ENCODE measurements around the gene AFF4. TPM values are rescaled to one million over a fixed set of nuclear protein-coding genes. Genes with fewer than 3 reads are reported as not detected.
"Not testable (repeated sequence)": the region's sequence is repeated elsewhere in the genome, so short reads cannot be mapped to it uniquely, and the experiment has no call there.

AFF4 gene
- total RNA-seq, 2 experiments from 2014 or later: 13.6 to 14.2 TPM

GRCh38 chr5:132947671-132948070 is 15.8 kb downstream of the AFF4 start:
- H3K36me3 Mint-ChIP-seq (ENCODE audit: low read depth): peaks cover 5% of the 10 kb centered on the region
- DNase-seq: no peak
- CTCF ChIA-PET: no interaction called here
- H3K27ac Mint-ChIP-seq: no peak overlapping the region
- peaks cover 47% of the 10 kb centered on the region for H3K4me1 Mint-ChIP-seq (ENCODE audit: low read depth)
- intact Hi-C loops (cut with micrococcal nuclease): no loop called here
- H3K4me3 Mint-ChIP-seq: no peak overlapping the region
- H3K9me3 Mint-ChIP-seq: no peaks in the 10 kb centered on the region
- no peaks in the 10 kb centered on the region for H3K27me3 Mint-ChIP-seq (ENCODE audit: low read depth)

- DNase-seq; CTCF ChIA-PET; H3K4me3 Mint-ChIP-seq; H3K27me3 Mint-ChIP-seq (ENCODE audit: low read depth); intact Hi-C loops (cut with micrococcal nuclease); H3K27ac Mint-ChIP-seq; H3K36me3 Mint-ChIP-seq (ENCODE audit: low read depth); H3K9me3 Mint-ChIP-seq: not testable (repeated sequence)
- H3K4me1 Mint-ChIP-seq (ENCODE audit: low read depth): peaks cover 35% of the 10 kb centered on the region
Measured at GRCh38 chr5:132945315-132945714, 18.1 kb downstream of the AFF4 start.

- no peak overlapping the region for H3K4me3 Mint-ChIP-seq
- H3K36me3 Mint-ChIP-seq (ENCODE audit: low read depth): no peaks in the 10 kb centered on the region
- no peaks in the 10 kb centered on the region for H3K27me3 Mint-ChIP-seq (ENCODE audit: low read depth)
- H3K27ac Mint-ChIP-seq: no peak overlapping the region
- CTCF ChIA-PET: interaction anchor here (1.5 kb wide), 1 partner anchor 33 kb away, joined by 4 read pairs; no protein-coding TSS in a partner anchor
- intact Hi-C loops (cut with micrococcal nuclease): no loop called here
- H3K9me3 Mint-ChIP-seq: no peaks in the 10 kb centered on the region
- H3K4me1 Mint-ChIP-seq (ENCODE audit: low read depth): peaks cover 31% of the 10 kb centered on the region
- no peak for DNase-seq
Measured at GRCh38 chr5:132943362-132944022, 19.9 kb downstream of the AFF4 start.

- H3K36me3 Mint-ChIP-seq (ENCODE audit: low read depth): peaks cover 5% of the 10 kb centered on the region
- no peaks in the 10 kb centered on the region for H3K9me3 Mint-ChIP-seq
- intact Hi-C loops (cut with micrococcal nuclease): no loop called here
- CTCF ChIA-PET: interaction anchor here (0.8 kb wide), 1 partner anchor 84 kb away, joined by 4 read pairs; no protein-coding TSS in a partner anchor
- no peaks in the 10 kb centered on the region for H3K27me3 Mint-ChIP-seq (ENCODE audit: low read depth)
- no peak overlapping the region for H3K4me3 Mint-ChIP-seq
- H3K4me1 Mint-ChIP-seq (ENCODE audit: low read depth): peaks cover 20% of the 10 kb centered on the region
- no peak for DNase-seq
- H3K27ac Mint-ChIP-seq: no peak overlapping the region
Measured at GRCh38 chr5:132941331-132941730, 22.1 kb downstream of the AFF4 start.

GRCh38 chr5:132928062-132928407 is 35.4 kb downstream of the AFF4 start:
- intact Hi-C loops (cut with micrococcal nuclease): no loop called here
- CTCF ChIA-PET: interaction anchor here (0.6 to 0.7 kb wide), 2 partner anchors 496 to 665 kb away, joined by 3 read pairs; no protein-coding TSS in a partner anchor
- H3K4me1 Mint-ChIP-seq (ENCODE audit: low read depth): peaks cover 6% of the 10 kb centered on the region
- H3K4me3 Mint-ChIP-seq: no peak overlapping the region
- peaks cover 38% of the 10 kb centered on the region for H3K36me3 Mint-ChIP-seq (ENCODE audit: low read depth)
- no peak for DNase-seq
- H3K27me3 Mint-ChIP-seq (ENCODE audit: low read depth): no peaks in the 10 kb centered on the region
- no peak overlapping the region for H3K27ac Mint-ChIP-seq
- H3K9me3 Mint-ChIP-seq: no peaks in the 10 kb centered on the region

GRCh38 chr5:132927355-132928061 is 35.9 kb downstream of the AFF4 start:
- CTCF ChIA-PET: interaction anchor here (0.7 kb wide), 1 partner anchor 496 kb away, joined by 3 read pairs; no protein-coding TSS in a partner anchor
- no peaks in the 10 kb centered on the region for H3K9me3 Mint-ChIP-seq
- peaks cover 33% of the 10 kb centered on the region for H3K36me3 Mint-ChIP-seq (ENCODE audit: low read depth)
- peaks cover 6% of the 10 kb centered on the region for H3K4me1 Mint-ChIP-seq (ENCODE audit: low read depth)
- no peak for DNase-seq
- no peaks in the 10 kb centered on the region for H3K27me3 Mint-ChIP-seq (ENCODE audit: low read depth)
- H3K4me3 Mint-ChIP-seq: no peak overlapping the region
- intact Hi-C loops (cut with micrococcal nuclease): no loop called here
- no peak overlapping the region for H3K27ac Mint-ChIP-seq

- CTCF ChIA-PET: interaction anchor here (0.6 kb wide), 1 partner anchor 21 kb away, joined by 4 read pairs; no protein-coding TSS in a partner anchor
- Mint-ChIP-seq H3K27me3 (ENCODE audit: low read depth) (no peaks in the 10 kb centered on the region), H3K36me3 (ENCODE audit: low read depth) (peaks cover 34% of the 10 kb centered on the region), H3K27ac (no peak overlapping the region), H3K4me1 (ENCODE audit: low read depth) (peaks cover 6% of the 10 kb centered on the region), H3K4me3 (no peak overlapping the region), H3K9me3 (no peaks in the 10 kb centered on the region)
- DNase-seq: no peak
- intact Hi-C loops (cut with micrococcal nuclease): no loop called here
Measured at GRCh38 chr5:132926437-132926836, 37.0 kb downstream of the AFF4 start.

- intact Hi-C loops (cut with micrococcal nuclease): no loop called here
- CTCF ChIA-PET: interaction anchor here (0.6 kb wide), 1 partner anchor 1032 kb away, joined by 3 read pairs; no protein-coding TSS in a partner anchor
- no peak overlapping the region for H3K27ac Mint-ChIP-seq
- H3K36me3 Mint-ChIP-seq (ENCODE audit: low read depth): peaks cover 20% of the 10 kb centered on the region
- H3K9me3 Mint-ChIP-seq: no peaks in the 10 kb centered on the region
- no peak overlapping the region for H3K4me3 Mint-ChIP-seq
- no peaks in the 10 kb centered on the region for H3K27me3 Mint-ChIP-seq (ENCODE audit: low read depth)
- no peaks in the 10 kb centered on the region for H3K4me1 Mint-ChIP-seq (ENCODE audit: low read depth)
- no peak for DNase-seq
Measured at GRCh38 chr5:132916086-132916485, 47.3 kb downstream of the AFF4 start.

- Mint-ChIP-seq H3K9me3 (no peaks in the 10 kb centered on the region), H3K4me1 (ENCODE audit: low read depth) (no peaks in the 10 kb centered on the region), H3K27ac (no peak overlapping the region), H3K4me3 (no peak overlapping the region), H3K27me3 (ENCODE audit: low read depth) (no peaks in the 10 kb centered on the region), H3K36me3 (ENCODE audit: low read depth) (peaks cover 19% of the 10 kb centered on the region)
- intact Hi-C loops (cut with micrococcal nuclease): no loop called here
- no peak for DNase-seq
- CTCF ChIA-PET: interaction anchor here (0.6 kb wide), 1 partner anchor 1033 kb away, joined by 3 read pairs; no protein-coding TSS in a partner anchor
Measured at GRCh38 chr5:132915681-132916080, 47.8 kb downstream of the AFF4 start.

- CTCF ChIA-PET: no interaction called here
- Mint-ChIP-seq H3K4me1 (ENCODE audit: low read depth) (peaks cover 6% of the 10 kb centered on the region), H3K27me3 (ENCODE audit: low read depth) (no peaks in the 10 kb centered on the region), H3K9me3 (no peaks in the 10 kb centered on the region), H3K36me3 (ENCODE audit: low read depth) (peaks cover 9% of the 10 kb centered on the region), H3K27ac (no peak overlapping the region), H3K4me3 (no peak overlapping the region)
- intact Hi-C loops (cut with micrococcal nuclease): no loop called here
- no peak for DNase-seq
Measured at GRCh38 chr5:132909702-132910101, 53.7 kb downstream of the AFF4 start.

GRCh38 chr5:132907161-132907560 is 56.3 kb downstream of the AFF4 start:
- H3K9me3 Mint-ChIP-seq: no peaks in the 10 kb centered on the region
- no peak for DNase-seq
- H3K4me3 Mint-ChIP-seq: no peak overlapping the region
- intact Hi-C loops (cut with micrococcal nuclease): no loop called here
- H3K4me1 Mint-ChIP-seq (ENCODE audit: low read depth): peaks cover 6% of the 10 kb centered on the region
- peaks cover 6% of the 10 kb centered on the region for H3K36me3 Mint-ChIP-seq (ENCODE audit: low read depth)
- CTCF ChIA-PET: interaction anchor here (0.6 kb wide), 1 partner anchor 289 kb away, joined by 4 read pairs; no protein-coding TSS in a partner anchor
- H3K27me3 Mint-ChIP-seq (ENCODE audit: low read depth): no peaks in the 10 kb centered on the region
- H3K27ac Mint-ChIP-seq: no peak overlapping the region

- Mint-ChIP-seq H3K4me1 (ENCODE audit: low read depth) (peaks cover 6% of the 10 kb centered on the region), H3K27me3 (ENCODE audit: low read depth) (no peaks in the 10 kb centered on the region), H3K4me3 (no peak overlapping the region), H3K27ac (no peak overlapping the region), H3K9me3 (no peaks in the 10 kb centered on the region), H3K36me3 (ENCODE audit: low read depth) (peaks cover 2% of the 10 kb centered on the region)
- CTCF ChIA-PET: interaction anchor here (0.6 kb wide), 1 partner anchor 20 kb away, joined by 4 read pairs; no protein-coding TSS in a partner anchor
- intact Hi-C loops (cut with micrococcal nuclease): no loop called here
- no peak for DNase-seq
Measured at GRCh38 chr5:132905938-132906337, 57.5 kb downstream of the AFF4 start.

Measured in activated naive CD4-positive, alpha-beta T cell treated with anti-CD3 and anti-CD28 coated beads for 36 hours (primary cell).